IMR-90 (cell line): Measurements from ENCODE around the gene PDK1. TPM values are rescaled to one million over a fixed set of nuclear protein-coding genes. Genes with fewer than 3 reads are reported as not detected.

Source experiments
- ATAC-seq: fragments of 200-7000 bp; cut with Tn5 transposase; 2 replicates; pipeline ENCODE4 v1.9.1; 2020; ENCODE audit warnings: low read depth, mild to moderate bottlenecking, moderate library complexity
- BruUV-seq: library from RNA; stranded (reverse); fragments of 400-500 nt; replicated peaks from 2 replicates; lab custom pipeline; 2021; lab: Mats Ljungman, UMichigan
- CTCF ChIA-PET: fragments of 300-600 bp; formaldehyde crosslinking; extraction: SDS; loops from one replicate; lab custom pipeline; 2021; ENCODE audit warnings: antibody characterized with exemption; lab: Yijun Ruan, JAX
- POLR2A ChIA-PET: fragments of 300-600 bp; sonication (Branson Sonifier 250); formaldehyde crosslinking; loops from one replicate; lab custom pipeline; 2022; ENCODE audit warnings: antibody characterized with exemption; ENCODE audit not compliant: unreplicated experiment; lab: Charles Lee
- DNase-seq: peaks from one replicate; pipeline ENCODE4 v3.0.0; 2013
- H2AFZ ChIP-seq: replicated peaks from 2 replicates; pipeline ENCODE3; 2013; ENCODE audit warnings: low read length, mild to moderate bottlenecking; ENCODE audit not compliant: poor library complexity
- H2AK5ac ChIP-seq: 2 replicates; pipeline ENCODE4 v1.6.1; 2013; ENCODE audit warnings: low read depth, low read length, inconsistent platforms
- H2AK9ac ChIP-seq: replicated peaks from 2 replicates; pipeline ENCODE3; 2013; ENCODE audit warnings: mild to moderate bottlenecking, low read depth, low read length, moderate library complexity; ENCODE audit not compliant: poor library complexity
- H2BK120ac ChIP-seq: 2 replicates; pipeline ENCODE4 v1.6.1; 2013; ENCODE audit warnings: low read depth, low read length, inconsistent platforms
- H2BK15ac ChIP-seq: 3 replicates; pipeline ENCODE4 v1.6.1; 2013; ENCODE audit warnings: low read depth, low read length, inconsistent platforms
- H2BK20ac ChIP-seq: 2 replicates; pipeline ENCODE4 v1.6.1; 2013; ENCODE audit warnings: low read depth, mild to moderate bottlenecking, inconsistent platforms, low read length, moderate library complexity
- H2BK5ac ChIP-seq: 2 replicates; pipeline ENCODE4 v1.6.1; 2013; ENCODE audit warnings: mild to moderate bottlenecking, low read depth, low read length, inconsistent platforms; ENCODE audit not compliant: poor library complexity, severe bottlenecking
- H3K14ac ChIP-seq: replicated peaks from 2 replicates; pipeline ENCODE4 v1.6.1; 2013; ENCODE audit warnings: low read depth, low read length, inconsistent platforms
- H3K18ac ChIP-seq: 2 replicates; pipeline ENCODE4 v1.6.1; 2013; ENCODE audit warnings: low read depth, low read length, control low read depth
- H3K23ac ChIP-seq: 2 replicates; pipeline ENCODE4 v1.6.1; 2013; ENCODE audit warnings: low read depth, low read length, inconsistent platforms
- H3K27ac ChIP-seq: 2 replicates; pipeline ENCODE4 v1.5.1; 2013; ENCODE audit warnings: mild to moderate bottlenecking, control low read depth, low read length; ENCODE audit not compliant: insufficient read depth
- H3K27me3 ChIP-seq: 2 replicates; pipeline ENCODE4 v1.6.1; 2013; ENCODE audit warnings: low read length; ENCODE audit not compliant: control insufficient read depth, insufficient read depth
- H3K36me3 ChIP-seq: 2 replicates; pipeline ENCODE4 v1.6.1; 2013; ENCODE audit warnings: low read length, mixed read lengths; ENCODE audit not compliant: control insufficient read depth, insufficient read depth
- H3K4ac ChIP-seq: 2 replicates; pipeline ENCODE4 v1.6.1; 2013; ENCODE audit warnings: low read depth, low read length, inconsistent platforms
- H3K4me1 ChIP-seq: 2 replicates; pipeline ENCODE4 v1.6.1; 2013; ENCODE audit warnings: low read length, mixed read lengths; ENCODE audit not compliant: control insufficient read depth, insufficient read depth
- H3K4me2 ChIP-seq: 2 replicates; pipeline ENCODE4 v1.6.1; 2013; ENCODE audit warnings: low read depth, mild to moderate bottlenecking, control low read depth, low read length, moderate library complexity
- H3K4me3 ChIP-seq: 2 replicates; pipeline ENCODE4 v1.5.1; 2013; ENCODE audit warnings: low read depth, mild to moderate bottlenecking, control low read depth, low read length, moderate library complexity; ENCODE audit not compliant: insufficient read depth
- H3K56ac ChIP-seq: 2 replicates; pipeline ENCODE4 v1.6.1; 2013; ENCODE audit warnings: low read length, inconsistent platforms; ENCODE audit not compliant: insufficient read depth; ENCODE audit errors: extremely low read depth
- H3K79me1 ChIP-seq, 2 experiments: 2 replicates each; pipeline ENCODE4 v1.6.1; 2013; ENCODE audit warnings: low read length in 2 of 2, inconsistent platforms in 1 of 2, low read depth in 1 of 2
- H3K9ac ChIP-seq: 2 replicates; pipeline ENCODE4 v1.6.1; 2013; ENCODE audit warnings: low read depth, low read length, control low read depth
- H3K9me1 ChIP-seq: 2 replicates; pipeline ENCODE4 v1.6.1; 2013; ENCODE audit warnings: low read length, inconsistent platforms; ENCODE audit not compliant: insufficient read depth
- H3K9me3 ChIP-seq: 2 replicates; pipeline ENCODE4 v1.6.1; 2013; ENCODE audit warnings: low read length; ENCODE audit not compliant: control insufficient read depth, insufficient read depth
- H4K20me1 ChIP-seq: 2 replicates; pipeline ENCODE4 v1.6.1; 2013; ENCODE audit warnings: low read length, inconsistent platforms; ENCODE audit not compliant: insufficient read depth
- H4K5ac ChIP-seq: 2 replicates; pipeline ENCODE4 v1.6.1; 2013; ENCODE audit warnings: mild to moderate bottlenecking, low read depth, low read length, control low read depth
- H4K8ac ChIP-seq, 2 experiments: 2 replicates each; pipeline ENCODE4 v1.6.1; 2013; ENCODE audit warnings: low read depth in 2 of 2, low read length in 2 of 2, control low read depth in 1 of 2, inconsistent platforms in 1 of 2
- H4K91ac ChIP-seq: 2 replicates; pipeline ENCODE4 v1.6.1; 2013; ENCODE audit warnings: low read depth, low read length, inconsistent platforms; ENCODE audit not compliant: insufficient read depth
- BHLHE40 ChIP-seq: fragments of 150-350 bp; IDR thresholded peaks from 2 replicates; pipeline ENCODE4 v1.6.1; 2016; ENCODE audit warnings: mild to moderate bottlenecking, low read depth, low read length
- CHD1 ChIP-seq: IDR thresholded peaks from 2 replicates; pipeline ENCODE4 v1.6.1; 2012; ENCODE audit warnings: low read depth, low read length, improper control_type of control experiment
- CTCF ChIP-seq: conservative IDR thresholded peaks from 2 replicates; pipeline ENCODE4 v1.5.1; 2012; ENCODE audit warnings: mild to moderate bottlenecking, low read depth, low read length, improper control_type of control experiment
- ELK1 ChIP-seq: fragments of 150-350 bp; IDR thresholded peaks from 2 replicates; pipeline ENCODE4 v1.6.1; 2016; ENCODE audit warnings: low read depth, mild to moderate bottlenecking, low read length, moderate library complexity, borderline replicate concordance
- FOS ChIP-seq: fragments of 150-350 bp; IDR thresholded peaks from 2 replicates; pipeline ENCODE4 v1.6.1; 2016; ENCODE audit warnings: low read depth, low read length
- MAFK ChIP-seq: IDR thresholded peaks from 2 replicates; pipeline ENCODE4 v1.6.1; 2012; ENCODE audit warnings: low read depth, low read length, improper control_type of control experiment
- MXI1 ChIP-seq: IDR thresholded peaks from 2 replicates; pipeline ENCODE4 v1.6.1; 2012; ENCODE audit warnings: low read depth, mild to moderate bottlenecking, low read length, moderate library complexity, borderline replicate concordance
- RCOR1 ChIP-seq: IDR thresholded peaks from 2 replicates; pipeline ENCODE4 v1.6.1; 2012; ENCODE audit warnings: mild to moderate bottlenecking, low read length, improper control_type of control experiment; ENCODE audit not compliant: insufficient replicate concordance
- USF2 ChIP-seq: fragments of 150-350 bp; IDR thresholded peaks from 2 replicates; pipeline ENCODE4 v1.6.1; 2017; ENCODE audit warnings: mild to moderate bottlenecking, antibody characterized with exemption, low read length, low read depth
- WGBS, 2 experiments: methylation state at CpG; one replicate each; pipeline versions ENCODE4 v1.1.5 to v1.1.7; 2013; ENCODE audit warnings: missing lambda C conversion rate in 2 of 2; ENCODE audit not compliant: insufficient read length in 1 of 2; ENCODE audit errors: extremely low coverage in 2 of 2; 5-methylcytosine and 5-hydroxymethylcytosine counted together
- dilution Hi-C: fragments of 300-500 bp; cut with HindIII; formaldehyde crosslinking; loops from one replicate; pipeline ENCODE4 v1.14.3; 2018; ENCODE audit warnings: low sequenced_read_pairs; ENCODE audit not compliant: unreplicated experiment
- in situ Hi-C: fragments of 300-500 bp; cut with MboI; formaldehyde crosslinking; loops from 3 replicates; pipeline ENCODE4 v1.14.3; 2019; ENCODE audit warnings: low sequenced_read_pairs, inconsistent platforms, mixed read lengths
- intact Hi-C: fragments of 100-400 bp; cut with micrococcal nuclease; formaldehyde crosslinking; loops from 2 replicates; pipeline ENCODE4 v1.10.0; 2022
- polyA plus RNA-seq, 3 experiments: library from polyadenylated mRNA; depleted of rRNA; stranded (reverse); fragments of >200 nt; gene quantifications; 2 replicates each; pipeline ENCODE4 v1.2.3, GENCODE V29; 2012; ENCODE audit warnings: low replicate concordance in 1 of 3
- total RNA-seq: library from RNA; depleted of rRNA; stranded (reverse); fragments of >200 nt; gene quantifications from 2 replicates; pipeline ENCODE4 v1.2.3, GENCODE V29; 2012

PDK1 gene
- total and polyA plus RNA-seq, 2 of the 4 experiments (the other 2 are of a cell fraction), result 38.1 to 85.9 TPM

GRCh38 chr2:172531309-172531708 lies 24.6 kb upstream of the PDK1 start:
- Histone ChIP-seq H3K27ac (no peak overlapping the region), H3K18ac (no peak overlapping the region), H2AK9ac (no peak overlapping the region), H2BK15ac (no peak overlapping the region), H3K56ac (no peak overlapping the region), H4K20me1 (no peaks in the 10 kb centered on the region), H3K23ac (no peak overlapping the region), H3K4me3 (no peak overlapping the region), H2AK5ac (no peak overlapping the region), H3K4ac (no peak overlapping the region), H4K5ac (no peak overlapping the region), H2BK120ac (no peak overlapping the region), H3K36me3 (no peaks in the 10 kb centered on the region), H2BK5ac (no peak overlapping the region), H4K8ac (no peak overlapping the region), H3K27me3 (no peaks in the 10 kb centered on the region), H3K14ac (no peak overlapping the region), H3K9me3 (peaks cover 9% of the 10 kb centered on the region), H3K9me1 (no peaks in the 10 kb centered on the region), H3K4me2 (no peak overlapping the region), H4K91ac (no peak overlapping the region), H3K79me1 (peaks cover 0 to 3% of the 10 kb centered on the region in 2 experiments; a peak in 1 of 4 replicates), H2AFZ (no peak overlapping the region), H2BK20ac (no peak overlapping the region), H3K9ac (no peak overlapping the region), H3K4me1 (no peaks in the 10 kb centered on the region)
- dilution Hi-C loops (no loop called here), intact Hi-C loops (no loop called here), in situ Hi-C loops (no loop called here)
- no peak for ATAC-seq
- DNase-seq, result no peak
- POLR2A ChIA-PET, result no interaction called here
- CTCF ChIA-PET, result interaction anchor here (0.6 kb wide), 1 partner anchor 494 kb away, joined by 5 read pairs; no protein-coding TSS in a partner anchor
- WGBS, 2 experiments, result no CpG with 5 or more reads among the region's 2 CpGs
- BruUV-seq, result no TSS peak
- no peak for TF ChIP-seq FOS
- TF ChIP-seq CTCF, result no peak
- TF ChIP-seq BHLHE40, result no peak
- no peak for TF ChIP-seq ELK1
- TF ChIP-seq MXI1, result no peak
- TF ChIP-seq RCOR1, result no peak
- TF ChIP-seq MAFK, result no peak
- TF ChIP-seq CHD1, result no peak
- no peak for TF ChIP-seq USF2
